NCI-H128 (cell line): Measurements from ENCODE around the gene DDX17.

Experiments used
- DNase-seq: peaks from one replicate; lab custom pipeline; 2025; ENCODE audit not compliant: unreplicated experiment; lab: John Stamatoyannopoulos, UW

Gene DDX17

DNA sequence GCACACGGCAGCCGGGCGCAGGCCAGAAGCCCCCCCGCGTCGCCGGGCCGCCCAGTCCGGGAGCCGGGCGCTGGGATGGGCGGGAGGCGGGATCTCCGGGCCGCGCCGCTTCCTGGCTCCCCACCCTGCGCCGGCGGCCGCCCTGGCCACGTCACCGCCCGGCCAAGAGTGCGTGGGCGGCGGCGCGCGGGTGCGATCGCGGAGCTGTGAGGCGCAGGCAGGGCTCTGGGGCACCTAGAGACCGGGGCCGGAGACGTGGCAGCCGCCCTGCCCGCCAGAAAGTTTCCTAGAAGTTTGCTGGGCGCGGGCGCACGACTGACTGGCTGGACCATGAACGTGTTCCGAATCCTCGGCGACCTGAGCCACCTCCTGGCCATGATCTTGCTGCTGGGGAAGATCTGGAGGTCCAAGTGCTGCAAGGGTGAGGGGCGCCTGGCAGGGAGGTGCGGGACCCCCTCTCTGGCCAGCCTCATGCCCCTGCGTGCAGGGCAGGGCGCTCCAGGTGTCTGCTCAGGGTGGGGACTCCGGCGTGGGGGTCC is 38.1 kb downstream of the DDX17 start, which contains the start of gene KDELR3:
Gene KDELR3 (plus strand): TSS at position 193 of the 539 bp plus-strand sequence. CDS start 138 bp downstream, at position 331.
- DNase-seq, result no peak

DNA sequence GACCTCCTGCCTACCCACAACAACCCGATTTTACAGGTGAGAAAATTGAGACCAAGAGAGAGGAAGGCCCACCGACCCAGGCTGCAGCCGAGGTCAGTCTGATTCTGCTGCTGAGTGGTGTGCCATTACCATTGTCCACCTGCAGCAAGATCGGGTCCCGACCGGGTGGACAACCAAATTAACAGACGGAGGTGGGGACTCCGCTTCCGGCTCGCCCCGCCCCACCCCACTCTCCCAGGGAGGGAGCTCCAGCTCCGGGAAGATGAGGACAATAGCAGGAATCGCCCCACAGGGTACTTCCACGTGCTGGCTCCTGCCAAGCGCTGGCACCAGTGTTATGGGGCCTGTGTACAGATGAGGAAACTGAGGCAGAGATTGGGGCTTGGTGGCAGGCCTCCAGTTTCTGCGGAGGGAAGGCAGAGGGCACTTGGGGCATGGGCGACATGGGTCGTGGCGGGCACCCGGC is 38.6 kb downstream of the DDX17 start:
- DNase-seq, result no peak

DNA sequence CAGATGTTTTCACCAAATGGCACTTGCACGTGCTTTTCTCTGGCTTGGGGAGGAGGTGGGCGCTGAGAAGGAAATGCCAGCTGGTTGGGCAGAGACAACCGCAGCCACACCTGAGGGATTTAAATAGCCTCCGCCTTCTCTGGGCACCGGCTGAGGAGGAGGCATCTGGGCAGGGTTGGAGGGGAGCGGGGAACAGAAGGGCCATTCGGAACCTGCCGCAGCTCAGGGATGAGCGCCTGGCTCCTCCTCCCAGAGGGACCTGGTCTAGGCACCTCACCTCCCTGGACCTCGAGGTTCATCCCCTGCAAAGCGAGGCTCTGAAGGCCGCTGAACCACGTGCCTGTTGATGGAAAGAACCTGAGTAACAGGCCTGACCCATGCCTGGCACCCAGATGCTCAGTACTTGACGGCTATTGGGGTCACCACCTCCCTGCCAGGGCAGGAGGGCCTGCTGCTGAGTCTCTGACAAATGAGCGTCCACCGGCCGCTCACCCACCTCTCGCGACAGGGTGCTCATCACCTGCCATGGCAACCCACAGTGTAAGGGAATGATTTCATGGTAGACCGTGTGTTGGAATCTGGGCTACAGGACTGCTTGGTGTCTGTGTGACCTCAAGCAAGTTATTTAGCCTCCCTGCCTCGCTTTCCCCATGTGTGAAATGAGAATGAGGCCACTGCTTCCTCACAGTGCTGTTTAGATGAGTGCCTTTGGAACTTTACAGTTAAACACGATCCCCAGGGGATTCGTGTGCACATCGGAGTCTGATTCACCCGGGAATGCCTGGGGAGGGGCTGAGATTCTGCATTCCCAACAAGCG is 40.2 kb downstream of the DDX17 start:
- no peak for DNase-seq

DNA sequence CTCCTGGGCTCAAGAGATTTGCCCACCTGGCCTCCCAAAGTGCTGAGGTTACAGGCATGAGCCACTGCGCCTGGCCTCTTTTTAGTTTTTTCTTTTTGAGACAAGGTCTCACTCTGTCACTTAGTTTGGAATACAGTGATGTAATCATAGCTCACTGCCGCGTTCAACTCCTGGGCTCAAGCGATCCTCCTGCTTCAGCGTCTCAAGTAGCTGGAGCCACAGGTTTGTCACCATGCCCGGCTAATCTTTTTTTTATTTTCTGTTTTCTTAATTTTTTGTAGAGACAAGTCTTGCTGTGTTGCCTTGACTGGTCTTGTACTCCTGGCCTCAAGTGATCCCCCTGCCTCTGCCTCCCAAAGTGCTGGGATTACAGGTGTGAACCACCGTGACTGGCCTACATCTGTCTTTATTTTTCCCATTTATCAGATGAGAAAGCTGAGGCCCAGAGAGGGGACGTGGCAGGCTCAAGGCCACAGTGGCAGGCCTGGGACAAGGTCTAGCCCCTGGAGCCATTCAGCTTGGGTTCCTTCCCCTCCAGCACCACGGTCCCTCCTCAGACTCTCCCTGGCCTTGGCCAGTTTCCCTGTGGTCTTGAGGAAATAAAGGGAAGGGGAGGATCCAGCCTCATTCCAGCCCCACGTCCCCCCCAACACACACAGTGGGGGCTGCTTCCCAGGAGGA is 41.0 kb downstream of the DDX17 start:
- DNase-seq, result no peak

DNA sequence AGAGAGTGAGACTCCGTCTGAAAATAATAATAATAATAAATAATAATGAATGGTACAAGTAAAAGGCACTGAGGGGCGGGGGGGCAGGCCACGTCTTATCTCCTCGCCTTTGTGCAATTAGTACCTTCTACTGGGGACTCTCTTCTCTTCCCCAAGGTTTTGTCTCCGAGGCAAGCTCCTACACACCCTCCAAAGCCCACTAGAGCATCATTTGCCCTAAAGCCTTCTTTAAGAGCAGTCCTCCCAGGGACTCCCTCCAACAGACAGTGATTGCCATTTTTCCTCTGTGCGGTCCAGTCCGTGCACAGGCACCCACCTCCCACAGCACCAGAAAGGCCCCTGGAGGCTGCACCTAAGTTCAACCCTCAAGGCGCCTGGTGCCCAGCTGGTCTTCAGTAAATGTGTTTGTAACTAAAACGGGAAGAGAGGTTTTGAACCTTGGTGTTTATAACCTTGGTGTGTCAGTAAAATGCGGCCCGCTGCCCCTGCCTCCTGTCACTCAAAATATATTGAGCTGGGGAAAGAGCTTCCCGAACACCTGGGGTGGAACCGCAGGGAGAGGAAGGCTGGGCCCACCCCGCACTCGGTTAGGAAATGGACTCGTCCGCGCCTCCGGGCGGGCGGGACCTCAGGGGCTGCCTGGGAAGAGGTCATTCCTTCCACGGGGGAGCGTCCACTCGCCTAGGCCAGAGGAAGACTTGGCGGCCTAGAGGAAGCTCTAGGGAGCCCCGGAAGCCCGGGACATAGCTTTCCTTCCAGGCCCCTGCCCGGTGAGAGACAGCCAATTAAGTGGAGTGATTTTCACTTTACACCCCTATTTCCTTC is 42.9 kb downstream of the DDX17 start:
- DNase-seq, result no peak

DNA sequence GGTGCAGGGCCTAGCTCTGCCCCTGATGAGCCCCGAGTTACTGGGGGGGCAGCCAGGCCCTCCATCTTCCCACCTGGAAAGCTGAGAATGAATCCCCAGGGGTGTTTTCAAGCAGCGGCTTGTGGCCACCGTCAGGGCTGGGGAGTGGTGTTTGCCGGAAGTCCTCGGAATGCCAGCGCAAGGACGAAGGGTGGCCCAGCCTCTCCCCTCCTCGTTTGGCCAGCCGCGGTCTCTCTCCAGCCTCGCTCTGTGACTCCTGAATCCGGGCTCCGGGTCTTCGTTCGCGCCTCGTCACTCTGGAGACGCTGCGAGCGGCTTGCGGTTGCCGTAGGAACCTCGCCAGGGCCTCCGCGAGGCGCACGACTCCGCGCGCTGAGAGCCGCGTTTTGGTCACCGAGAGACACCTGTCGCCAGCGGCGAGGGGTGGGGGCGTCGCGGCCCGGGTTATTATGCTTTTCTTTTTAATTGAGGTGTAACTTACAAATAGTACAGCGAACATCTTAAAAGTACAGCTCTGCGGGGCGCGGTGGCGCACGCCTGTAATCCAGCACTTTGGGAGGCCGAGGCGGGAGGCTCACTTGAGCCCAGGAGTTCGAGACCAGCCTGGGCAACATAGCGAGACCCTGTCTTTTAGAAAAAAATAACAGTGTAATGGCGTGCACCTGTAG is 44.6 kb downstream of the DDX17 start:
- peak; percentile 68 for DNase-seq

DNA sequence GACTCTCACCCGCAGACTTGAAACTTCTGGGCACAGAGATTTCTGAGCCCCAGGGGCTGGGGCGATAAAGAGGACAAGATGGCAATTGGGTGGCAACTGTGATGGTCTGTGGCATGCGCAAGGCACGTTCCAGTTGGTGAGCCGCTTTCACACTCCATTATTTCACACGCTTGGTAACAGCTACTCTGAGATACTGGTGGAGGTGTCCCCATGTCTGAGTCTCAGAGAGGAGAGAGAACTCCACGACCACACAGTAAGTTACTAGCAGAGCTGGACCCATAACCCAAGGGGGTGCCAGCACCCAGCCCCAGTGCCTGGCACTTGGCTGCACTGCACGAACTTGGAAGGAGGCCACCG is 45.1 kb downstream of the DDX17 start:
- DNase-seq, result no peak

DNA sequence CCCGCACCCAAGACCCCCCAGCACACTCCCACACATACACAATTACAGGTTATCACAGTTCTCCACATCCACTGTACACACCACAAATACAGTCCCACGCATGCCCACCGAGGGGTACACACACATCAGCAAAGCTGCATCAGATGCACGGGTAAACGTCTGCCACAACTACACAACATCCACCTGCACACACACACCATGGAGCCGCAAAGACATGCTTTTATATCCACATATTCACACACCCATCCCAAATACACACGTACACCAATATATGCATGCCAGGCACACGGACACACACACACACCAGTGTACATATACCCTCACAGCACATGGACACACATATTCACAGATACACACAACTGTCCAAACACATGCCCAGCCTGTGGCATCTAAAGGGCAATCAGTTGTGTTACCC is 45.7 kb downstream of the DDX17 start:
- DNase-seq, result no peak

DNA sequence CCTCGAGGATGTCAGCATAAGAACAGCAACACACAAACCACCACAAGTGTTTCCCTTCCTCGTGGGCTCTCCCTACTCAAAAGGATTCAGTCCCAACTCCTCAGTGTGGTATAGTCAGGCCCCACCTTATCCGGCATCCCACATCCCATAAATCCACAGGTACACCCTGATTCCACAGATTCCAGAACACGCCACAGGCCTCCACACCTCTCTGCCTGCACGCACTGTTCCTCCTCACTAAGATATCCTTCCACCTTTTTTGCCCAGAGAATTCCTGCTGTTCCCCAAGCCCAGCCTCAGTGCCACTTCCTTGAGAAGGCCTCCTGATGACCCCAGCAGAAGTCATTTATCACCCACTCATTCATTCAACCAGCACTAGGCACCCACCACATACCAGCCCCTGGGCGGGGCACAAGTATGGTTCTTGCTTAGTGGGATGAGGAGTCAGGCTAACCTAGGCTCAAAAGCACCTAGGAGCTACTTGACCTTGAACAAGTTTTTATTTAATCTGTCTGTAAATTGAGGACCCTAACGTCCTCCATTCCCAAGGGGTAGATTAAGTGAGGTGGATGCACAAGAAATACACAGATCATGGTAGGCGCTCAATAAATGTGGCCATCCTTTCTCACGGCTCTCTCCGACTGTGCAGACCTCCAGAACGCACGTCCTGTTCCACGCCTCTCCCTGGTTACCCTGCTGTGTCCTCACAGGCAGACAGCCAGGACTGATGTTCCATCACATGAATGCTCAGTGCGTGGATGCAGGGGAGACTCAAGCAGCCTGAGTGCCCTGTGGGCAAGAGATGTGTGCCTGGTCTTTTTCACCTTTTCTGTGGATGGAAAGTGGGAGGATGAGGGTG is 49.0 kb downstream of the DDX17 start:
- DNase-seq, result no peak

DNA sequence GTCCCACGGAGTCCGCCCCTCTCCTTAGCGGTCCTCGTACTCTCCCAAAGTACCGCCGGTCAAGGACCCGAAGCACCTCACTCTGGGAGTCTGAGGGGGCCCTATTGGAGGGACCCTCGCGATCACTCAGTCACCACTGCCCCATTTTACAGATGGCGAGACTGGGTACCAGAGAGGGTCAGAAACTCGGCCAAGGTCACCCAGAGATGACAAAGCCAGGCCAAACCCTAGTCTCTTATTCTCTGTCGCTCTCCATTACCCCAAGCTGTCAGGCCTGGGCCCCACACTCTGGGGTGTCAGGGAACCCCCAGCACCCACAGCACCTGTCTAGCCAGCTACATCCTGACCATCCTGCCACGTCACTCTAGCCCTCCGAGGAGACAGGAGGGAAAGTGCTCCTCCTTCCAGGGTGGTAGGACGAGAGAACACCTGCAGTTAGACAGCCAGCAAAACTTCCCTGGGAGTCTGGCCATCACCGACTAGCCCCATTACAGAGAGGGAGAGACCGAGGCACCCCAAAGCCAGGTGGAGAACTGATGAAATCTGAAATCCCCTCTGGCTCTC is 49.8 kb downstream of the DDX17 start:
- DNase-seq, result no peak

DNA sequence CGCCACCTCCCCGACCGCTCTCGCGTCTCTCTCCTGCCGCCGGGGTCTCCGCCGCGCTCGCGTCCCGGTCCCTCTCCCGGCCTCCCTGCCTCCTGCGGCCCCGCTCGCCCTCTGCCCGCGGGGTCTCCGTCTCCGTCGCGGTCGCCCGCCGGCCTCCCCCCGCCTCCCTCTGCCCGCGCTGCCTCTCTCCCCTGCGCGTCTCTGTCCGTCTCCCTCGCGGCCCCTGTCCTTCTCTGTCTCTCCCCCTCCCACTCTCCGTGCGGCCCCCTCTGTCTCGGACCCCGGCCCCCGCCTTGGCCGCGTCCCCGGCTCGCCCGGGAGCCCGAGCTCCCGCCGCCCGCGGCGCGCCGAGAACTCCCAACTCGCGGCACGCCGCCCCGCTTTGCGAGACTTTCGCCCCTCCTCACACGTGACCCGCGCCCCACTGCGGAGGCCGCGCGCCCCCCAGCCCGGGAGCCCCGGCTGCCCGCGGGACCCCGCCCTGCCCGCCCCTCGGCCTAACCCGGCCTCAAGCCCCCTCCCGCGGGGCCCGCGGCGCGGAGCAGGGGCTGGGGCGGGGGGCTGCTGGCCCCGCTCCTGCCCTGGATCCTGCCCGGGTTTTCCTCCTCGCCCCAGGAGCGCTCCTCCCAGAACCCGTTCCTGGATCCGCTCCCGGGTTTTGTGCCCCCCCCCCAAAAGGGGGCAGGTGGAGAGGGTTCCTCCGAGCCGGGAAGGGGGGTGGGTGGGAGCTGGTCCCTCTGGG is 50.4 kb downstream of the DDX17 start:
- DNase-seq, result peak; percentile 13

DNA sequence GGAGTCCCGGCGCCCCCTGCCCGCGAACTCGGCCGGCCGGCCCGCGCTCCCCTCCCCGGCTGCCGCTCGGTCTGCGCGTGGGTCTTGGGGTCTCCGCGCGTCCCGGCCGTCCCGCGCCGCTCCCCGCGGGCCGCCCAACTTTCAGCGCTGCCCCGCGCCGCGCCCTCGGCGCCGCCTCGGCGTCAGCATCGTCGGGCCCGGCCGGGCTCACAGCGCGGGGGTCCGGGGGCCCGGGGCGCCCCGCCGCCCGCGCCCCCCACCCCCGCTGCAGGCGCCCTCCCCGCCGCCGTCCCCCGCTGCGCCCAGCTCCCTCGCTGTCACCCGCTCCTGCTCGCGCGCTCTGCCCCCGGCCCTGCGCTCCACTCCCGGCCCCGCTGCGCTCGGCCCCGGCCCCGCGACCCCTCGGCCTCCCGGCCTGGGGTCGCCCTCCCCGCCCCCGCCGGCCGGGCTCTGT is 51.0 kb downstream of the DDX17 start, which contains the start of gene KCNJ4:
Gene KCNJ4 (minus strand): TSS at position 124 of the 454 bp plus-strand sequence. CDS start 27,067 bp downstream, outside the sequence.
- no peak for DNase-seq

DNA sequence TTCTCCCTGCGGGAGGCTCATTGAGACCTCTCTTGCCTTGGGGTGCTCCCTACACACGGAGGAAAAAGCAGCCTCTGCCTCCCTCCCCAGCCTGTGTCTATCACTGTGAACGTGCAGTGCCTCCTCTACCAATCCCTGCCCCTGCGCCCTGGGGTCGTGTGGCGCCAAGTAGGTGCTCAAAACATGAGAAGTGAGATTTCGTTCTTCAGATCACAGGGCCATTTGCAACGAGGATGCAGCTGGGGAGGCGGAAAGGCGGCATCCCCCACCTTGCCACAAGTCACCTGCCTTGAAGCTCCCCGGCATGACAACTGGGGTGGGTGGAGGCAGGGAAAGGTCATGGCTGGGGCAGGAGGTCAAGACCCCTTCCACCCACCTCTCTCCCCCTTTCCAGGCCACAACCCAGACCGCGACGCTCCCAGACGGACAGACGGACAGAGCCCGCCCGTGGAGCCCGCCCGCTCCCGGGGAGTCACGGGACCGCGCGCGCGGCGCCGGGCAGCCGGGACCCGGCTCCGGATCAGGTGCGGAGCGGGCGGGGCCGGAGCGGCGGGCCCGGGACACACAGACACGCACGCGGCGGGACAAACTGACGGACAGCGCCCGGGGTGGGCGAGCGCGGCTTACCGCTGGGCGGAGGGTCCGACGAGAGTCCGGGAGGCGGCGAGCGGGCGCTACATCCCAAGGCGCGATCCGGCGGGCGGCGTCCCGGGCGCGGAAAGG is 51.6 kb downstream of the DDX17 start:
- no peak for DNase-seq

DNA sequence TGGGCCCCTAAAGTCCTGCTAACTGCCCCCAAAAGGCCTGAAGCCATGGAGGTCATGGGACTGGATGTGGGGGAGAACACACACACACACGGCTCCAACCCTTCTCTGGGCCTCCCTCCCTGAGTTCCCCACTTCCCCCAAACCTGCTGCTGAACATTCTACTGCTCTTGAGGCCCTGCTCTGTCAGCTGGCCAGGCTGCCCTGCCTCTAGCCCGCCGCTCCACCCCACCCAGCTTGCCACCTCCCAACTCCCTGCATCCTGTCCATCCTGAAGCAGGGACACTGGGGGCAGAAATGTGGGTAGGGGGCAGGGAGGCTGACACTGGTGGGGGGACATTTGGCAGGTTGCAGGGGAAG is 52.1 kb downstream of the DDX17 start:
- DNase-seq, result no peak

DNA sequence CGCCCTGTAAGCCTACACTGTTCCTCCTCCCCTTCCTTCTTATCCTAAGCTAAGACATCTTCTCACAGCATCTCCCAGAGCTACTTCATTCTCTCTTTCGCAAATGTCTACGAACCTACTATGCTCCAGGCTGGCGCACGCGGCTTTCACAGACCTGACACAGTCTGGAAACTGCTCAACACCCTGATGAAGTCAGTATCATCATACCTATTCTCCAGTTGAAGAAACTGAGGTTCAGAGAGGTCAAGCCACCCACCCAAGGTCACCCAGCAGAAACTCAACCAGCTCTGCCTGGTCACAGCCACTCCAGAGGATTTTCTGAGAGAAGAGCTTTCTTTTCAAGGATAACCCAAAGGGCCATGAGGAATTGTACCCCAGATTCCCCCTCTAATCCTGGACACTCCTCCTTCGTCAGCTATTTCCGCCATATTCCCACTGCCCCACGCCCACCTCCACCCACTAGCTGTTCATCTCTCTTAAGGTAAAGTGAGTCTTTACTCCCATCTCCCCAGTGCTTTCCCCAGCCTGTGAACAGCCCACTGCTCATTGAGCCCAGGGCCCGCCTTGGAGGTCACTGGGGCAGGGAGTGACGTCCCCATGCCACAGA is 52.9 kb downstream of the DDX17 start:
- no peak for DNase-seq

DNA sequence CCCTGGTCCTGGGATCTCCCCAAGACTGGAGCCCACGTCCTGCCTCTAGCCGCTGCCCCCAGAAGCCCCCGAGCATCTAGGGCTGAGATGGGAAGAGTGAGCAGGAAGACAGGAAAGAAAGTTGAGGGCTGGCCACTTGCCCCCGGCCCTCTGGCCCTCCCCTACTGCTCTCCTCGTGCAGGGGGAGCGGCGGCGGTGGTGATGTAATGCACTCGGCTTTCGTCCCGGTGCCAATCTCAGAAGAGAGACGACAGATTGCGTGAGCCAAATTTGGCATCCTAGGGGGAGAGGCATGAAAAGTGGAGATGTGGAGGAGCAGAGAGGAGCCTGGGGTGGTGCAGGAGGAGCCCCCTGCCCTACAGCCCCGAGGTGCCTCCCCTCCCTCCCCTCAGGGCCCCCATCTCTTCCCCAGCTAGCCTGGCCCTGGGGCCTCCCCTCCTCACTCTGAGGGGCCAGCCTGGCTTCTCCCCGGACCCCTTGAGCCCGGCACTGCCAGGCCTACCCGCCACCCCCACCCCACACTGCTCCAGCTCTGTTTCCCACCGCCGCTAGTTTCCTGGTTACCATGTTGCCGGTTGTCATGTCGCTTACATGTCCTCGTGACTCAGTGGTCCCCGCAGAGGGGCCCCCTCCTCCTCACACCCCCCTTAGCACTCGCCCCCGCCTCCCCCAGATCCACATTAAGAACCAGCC is 53.6 kb downstream of the DDX17 start:
- DNase-seq, result no peak

DNA sequence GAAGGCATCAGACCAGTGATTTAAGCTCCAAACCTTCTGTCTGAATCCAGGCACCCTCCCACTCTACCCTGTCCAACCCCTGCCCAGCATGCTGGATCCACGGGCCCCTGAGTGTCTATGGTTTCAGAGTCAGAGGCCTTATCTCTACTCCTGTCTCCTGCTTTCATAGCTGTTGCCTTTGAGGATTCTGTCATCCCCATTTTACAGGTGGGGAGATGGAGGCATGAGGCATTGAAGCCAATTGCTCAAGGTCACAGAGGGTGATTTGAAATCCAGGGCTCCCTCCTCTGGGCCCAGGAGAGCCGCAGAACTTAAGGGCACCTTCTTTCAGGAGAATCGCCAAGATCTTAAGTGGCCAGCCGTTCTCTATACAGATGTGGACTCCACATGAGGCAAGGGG is 54.2 kb downstream of the DDX17 start:
- no peak for DNase-seq
